ENCODE results near the gene FKRP. TPM values are rescaled to one million over a fixed set of nuclear protein-coding genes. Genes with fewer than 3 reads are reported as not detected.

FKRP gene
- total RNA-seq, 3 donors from 2014 or later, result 10.7 to 19.8 (median 10.9) TPM

- Histone ChIP-seq H3K9me3 (no peaks in the 10 kb centered on the region), H3K4me3 (no peak overlapping the region), H3K4me1 (ENCODE audit: low read depth) (peaks cover 12% of the 10 kb centered on the region), H3K36me3 (ENCODE audit: low read depth) (peaks cover 20% of the 10 kb centered on the region)
- no peak for TF ChIP-seq CTCF (IDR thresholded peaks at IDR 0.05)
- DNase-seq (peak in 1 of 3 donors; percentile 49), ATAC-seq (no peak)
- intact Hi-C loops (cut with DNase I, micrococcal nuclease), result no loop called here
Observed at GRCh38 chr19:46722421-46723022, 23.3 kb upstream of the FKRP start.

GRCh38 chr19:46723023-46723461 is 22.8 kb upstream of the FKRP start:
- no peak for ATAC-seq
- no peak for TF ChIP-seq CTCF (IDR thresholded peaks at IDR 0.05)
- Histone ChIP-seq H3K4me3 (no peak overlapping the region), H3K9me3 (no peaks in the 10 kb centered on the region), H3K4me1 (ENCODE audit: low read depth) (peaks cover 7% of the 10 kb centered on the region), H3K36me3 (ENCODE audit: low read depth) (peaks cover 20% of the 10 kb centered on the region)
- intact Hi-C loops (cut with DNase I, micrococcal nuclease), result no loop called here
- peak in 1 of 3 donors; percentile 50 for DNase-seq

GRCh38 chr19:46723471-46723870 is 22.4 kb upstream of the FKRP start:
- peaks cover 20% of the 10 kb centered on the region for H3K36me3 ChIP-seq (ENCODE audit: low read depth)
- no peak for TF ChIP-seq CTCF (IDR thresholded peaks at IDR 0.05)
- DNase-seq, result no peak
- H3K9me3 ChIP-seq, result no peaks in the 10 kb centered on the region
- no peak overlapping the region for H3K4me3 ChIP-seq
- intact Hi-C loops (cut with DNase I, micrococcal nuclease), result no loop called here
- no peak for ATAC-seq
- peaks cover 4% of the 10 kb centered on the region for H3K4me1 ChIP-seq (ENCODE audit: low read depth)

GRCh38 chr19:46724468-46724867 is 21.4 kb upstream of the FKRP start:
- Histone ChIP-seq H3K9me3 (no peaks in the 10 kb centered on the region), H3K4me1 (ENCODE audit: low read depth) (no peaks in the 10 kb centered on the region), H3K36me3 (ENCODE audit: low read depth) (peaks cover 20% of the 10 kb centered on the region), H3K4me3 (no peak overlapping the region)
- no peak for TF ChIP-seq CTCF (IDR thresholded peaks at IDR 0.05)
- no peak for ATAC-seq
- peak in 1 of 3 donors; percentile 48 for DNase-seq
- intact Hi-C loops (cut with DNase I, micrococcal nuclease), result no loop called here

- H3K4me1 ChIP-seq (ENCODE audit: low read depth), result no peaks in the 10 kb centered on the region
- H3K9me3 ChIP-seq, result no peaks in the 10 kb centered on the region
- ATAC-seq (no peak), DNase-seq (peak in 1 of 3 donors; percentile 50)
- no peak for TF ChIP-seq CTCF (IDR thresholded peaks at IDR 0.05)
- peaks cover 26% of the 10 kb centered on the region for H3K36me3 ChIP-seq (ENCODE audit: low read depth)
- no peak overlapping the region for H3K4me3 ChIP-seq
- intact Hi-C loops (cut with DNase I, micrococcal nuclease), result no loop called here
Observed at GRCh38 chr19:46725036-46725820, 20.6 kb upstream of the FKRP start.
